K562 (cell line): ENCODE measurements around the gene RNPEP. TPM values are rescaled to one million over a fixed set of nuclear protein-coding genes. Genes with fewer than 3 reads are reported as not detected.

Source experiments
- CBX3 ChIP-seq, 2 experiments: IDR thresholded peaks; 1 replicate in 1 of 2; 2 replicates in 1 of 2; pipeline ENCODE4 v1.6.1; 2012; ENCODE audit warnings: inconsistent platforms in 2 of 2, low read length in 2 of 2, borderline replicate concordance in 1 of 2, control low read depth in 1 of 2
- HES1 ChIP-seq: fragments of 450-650 bp; IDR thresholded peaks from 2 replicates; pipeline ENCODE4 v1.6.1; 2016; ENCODE audit warnings: low read depth, mild to moderate bottlenecking, moderate library complexity
- HMGXB4 ChIP-seq: sonication (generic); formaldehyde crosslinking; IDR thresholded peaks from 2 replicates; pipeline ENCODE4 v1.8.1; 2023; ENCODE audit warnings: mild to moderate bottlenecking, missing genetic modification reagents
- IRF1 ChIP-seq: sonication (generic); formaldehyde crosslinking; IDR thresholded peaks from 2 replicates; pipeline ENCODE4 v1.8.0; 2022; ENCODE audit warnings: missing genetic modification reagents, mild to moderate bottlenecking, borderline replicate concordance
- MBD1 ChIP-seq: fragments of 250-450 bp; sonication (Bioruptor Pico); IDR thresholded peaks from 2 replicates; pipeline ENCODE4 v1.8.0; 2022; ENCODE audit warnings: inconsistent platforms
- MTF1 ChIP-seq: fragments of 250-450 bp; sonication (Bioruptor Pico); IDR thresholded peaks from 2 replicates; pipeline ENCODE4 v1.9.0; 2021; ENCODE audit warnings: moderate library complexity, mild to moderate bottlenecking, inconsistent platforms, borderline replicate concordance
- PHB2 ChIP-seq: fragments of 450-650 bp; IDR thresholded peaks from 2 replicates; pipeline ENCODE4 v1.6.1; 2017; ENCODE audit warnings: low read depth
- SP2 ChIP-seq: IDR thresholded peaks from 2 replicates; pipeline ENCODE4 v1.6.1; 2011; ENCODE audit warnings: mild to moderate bottlenecking, low read depth, low read length, moderate library complexity; ENCODE audit not compliant: poor library complexity, severe bottlenecking; ENCODE audit errors: extremely low read depth
- TAF7 ChIP-seq: fragments of 450-650 bp; IDR thresholded peaks from 2 replicates; pipeline ENCODE4 v1.6.1; 2016; ENCODE audit warnings: missing genetic modification characterization, missing compliant biosample characterization
- U2AF2 ChIP-seq: fragments of 200-400 bp; formaldehyde crosslinking; optimal IDR thresholded peaks from 2 replicates; pipeline ENCODE3; 2017; ENCODE audit warnings: low read depth, mild to moderate bottlenecking, low read length
- ZNF318 ChIP-seq, 2 experiments: fragments of 450-650 bp; IDR thresholded peaks; 2 replicates each; pipeline ENCODE4 v1.6.1; 2016; ENCODE audit warnings: mild to moderate bottlenecking in 2 of 2, borderline replicate concordance in 1 of 2, low read depth in 1 of 2, moderate library complexity in 1 of 2
- ZNF75A ChIP-seq: fragments of 450-650 bp; formaldehyde crosslinking; IDR thresholded peaks from 2 replicates; pipeline ENCODE4 v1.4.0; 2020; ENCODE audit warnings: mild to moderate bottlenecking
- ZNF830 ChIP-seq: fragments of 250-450 bp; sonication (Bioruptor Pico); IDR thresholded peaks from 2 replicates; pipeline ENCODE4 v1.5.0; 2021; ENCODE audit warnings: mild to moderate bottlenecking
- polyA plus RNA-seq, 8 experiments: library from polyadenylated mRNA; depleted of rRNA in 4 of 8; stranded (reverse) in 5 of 8; unstranded in 3 of 8; fragments of >200 nt; fragmentation: Nextera tagmentation in 2 of 8; fragmentation: Illumina TruSeq in 1 of 8; extraction: Ambion mirVana in 2 of 8; extraction: Trizol in 1 of 8; gene quantifications; 2 replicates each; pipeline versions ENCODE4 v1.2.1 to v1.2.3, GENCODE V29; 2011 to 2014; ENCODE audit warnings: inconsistent platforms in 1 of 8, missing spikeins in 1 of 8
- total RNA-seq, 7 experiments: library from RNA; depleted of rRNA in 6 of 7; stranded (reverse); fragments of >200 nt in 6 of 7; fragmentation: Illumina TruSeq in 2 of 7; extraction: Trizol in 2 of 7; gene quantifications; 2 replicates each; pipeline versions ENCODE4 v1.2.1 to v1.2.3, GENCODE V29; 2011 to 2021; ENCODE audit warnings: low replicate concordance in 1 of 7

RNPEP gene
- total and polyA plus RNA-seq, 9 of the 15 experiments (the other 6 are each of a cell fraction or from before 2014, with no cell fraction given) = 27.5 to 131 (median 63.4) TPM

- TF ChIP-seq MBD1 (CRISPR knock-in tag) = no peak
- TF ChIP-seq IRF1 (CRISPR knock-in tag) = no peak
- TF ChIP-seq CBX3 (IDR thresholded peaks at IDR 0.05; ENCODE audit: borderline replicate concordance in 1 of 2, low read length in 2 of 2) = no peak
- TF ChIP-seq ZNF75A (CRISPR knock-in tag) = no peak
- peak; percentile 44 for TF ChIP-seq SP2
- TF ChIP-seq MTF1 (CRISPR knock-in tag) = no peak
- no peak for TF ChIP-seq TAF7 (tag)
- TF ChIP-seq HMGXB4 (CRISPR knock-in tag) = no peak
- no peak for TF ChIP-seq ZNF318 (IDR thresholded peaks at IDR 0.05; ENCODE audit: borderline replicate concordance in 1 of 2, low read depth in 1 of 2)
- TF ChIP-seq ZNF830 (CRISPR knock-in tag) = no peak
- no peak for TF ChIP-seq HES1
- no peak for TF ChIP-seq U2AF2
- TF ChIP-seq PHB2 = no peak
Measured at GRCh38 chr1:201946224-201946908, 36.1 kb upstream of the RNPEP start, which contains the start of gene LMOD1 (continued).
